Muscle layer of duodenum (tissue), 2 donors: Measurements from ENCODE around the gene KRT9.

Experiments used
- H3K27ac ChIP-seq: one replicate; pipeline ENCODE4 v1.7.0; 2013; ENCODE audit warnings: mild to moderate bottlenecking, low read length
- H3K27me3 ChIP-seq: one replicate; pipeline ENCODE4 v1.7.0; 2013; ENCODE audit warnings: low read depth, mild to moderate bottlenecking, control low read depth, low read length
- H3K36me3 ChIP-seq, 2 donors: one replicate each; pipeline ENCODE4 v1.7.0; 2013; ENCODE audit warnings: low read length in 2 of 2, control low read depth in 1 of 2, mild to moderate bottlenecking in 1 of 2; ENCODE audit not compliant: insufficient read depth in 2 of 2, control insufficient read depth in 1 of 2
- H3K4me1 ChIP-seq, 2 donors: one replicate each; pipeline ENCODE4 v1.7.0; 2013; ENCODE audit warnings: low read length in 2 of 2, mild to moderate bottlenecking in 2 of 2, control low read depth in 1 of 2, moderate library complexity in 1 of 2; ENCODE audit not compliant: insufficient read depth in 2 of 2, control insufficient read depth in 1 of 2
- H3K4me3 ChIP-seq, 2 donors: one replicate each; pipeline ENCODE4 v1.7.0; 2013; ENCODE audit warnings: low read length in 2 of 2, low read depth in 1 of 2, mild to moderate bottlenecking in 1 of 2
- H3K9me3 ChIP-seq, 2 donors: one replicate each; pipeline ENCODE4 v1.7.0; 2013; ENCODE audit warnings: low read length in 2 of 2, control low read depth in 1 of 2, mild to moderate bottlenecking in 1 of 2; ENCODE audit not compliant: control insufficient read depth in 1 of 2
- donor health status: healthy.

The KRT9 gene

GRCh38 chr17:41520821-41521521, 50.9 kb downstream of the KRT9 start:
- Histone ChIP-seq H3K4me3 (no peak overlapping the region), H3K27me3 (no peaks in the 10 kb centered on the region), H3K9me3 (no peaks in the 10 kb centered on the region), H3K4me1 (peaks cover 0 to 6% of the 10 kb centered on the region in 2 donors), H3K27ac (no peak overlapping the region), H3K36me3 (no peaks in the 10 kb centered on the region)

- Histone ChIP-seq H3K27ac (peak overlapping the region; percentile 9), H3K9me3 (no peaks in the 10 kb centered on the region), H3K36me3 (no peaks in the 10 kb centered on the region), H3K4me1 (peaks cover 0 to 6% of the 10 kb centered on the region in 2 donors), H3K27me3 (no peaks in the 10 kb centered on the region), H3K4me3 (no peak overlapping the region)
Observed at GRCh38 chr17:41519501-41520224, 52.2 kb downstream of the KRT9 start.

GRCh38 chr17:41518789-41519449, 52.9 kb downstream of the KRT9 start, which contains the start of gene KRT15:
TSS of gene KRT15 (minus strand) at chr17:41518890. CDS start at chr17:41518827, 63 bp downstream.
- no peaks in the 10 kb centered on the region for H3K36me3 ChIP-seq
- H3K4me1 ChIP-seq, result peaks cover 0 to 6% of the 10 kb centered on the region in 2 donors
- H3K4me3 ChIP-seq, result no peak within 1 kb of the TSS
- peak within 1 kb of the TSS; percentile 9 for H3K27ac ChIP-seq
- H3K9me3 ChIP-seq, result no peaks in the 10 kb centered on the region
- no peaks in the 10 kb centered on the region for H3K27me3 ChIP-seq

- Histone ChIP-seq H3K4me3 (no peak overlapping the region), H3K27ac (no peak overlapping the region), H3K9me3 (no peaks in the 10 kb centered on the region), H3K27me3 (no peaks in the 10 kb centered on the region), H3K36me3 (no peaks in the 10 kb centered on the region), H3K4me1 (peaks cover 0 to 3% of the 10 kb centered on the region in 2 donors)
Observed at GRCh38 chr17:41518031-41518430, 53.8 kb downstream of the KRT9 start.

- no peaks in the 10 kb centered on the region for H3K27me3 ChIP-seq
- H3K36me3 ChIP-seq, result no peaks in the 10 kb centered on the region
- H3K9me3 ChIP-seq, result no peaks in the 10 kb centered on the region
- H3K4me1 ChIP-seq, result no peaks in the 10 kb centered on the region
- no peak overlapping the region for H3K4me3 ChIP-seq
- H3K27ac ChIP-seq, result no peak overlapping the region
Observed at GRCh38 chr17:41516830-41517283, 55.0 kb downstream of the KRT9 start.

- Histone ChIP-seq H3K27ac (no peak overlapping the region), H3K27me3 (no peaks in the 10 kb centered on the region), H3K4me3 (no peak overlapping the region), H3K36me3 (no peaks in the 10 kb centered on the region), H3K4me1 (no peaks in the 10 kb centered on the region), H3K9me3 (no peaks in the 10 kb centered on the region)
Observed at GRCh38 chr17:41516147-41516829, 55.6 kb downstream of the KRT9 start.
